SK-N-SH (cell line): ENCODE data around the gene TLR2. TPM values are rescaled to one million over a fixed set of nuclear protein-coding genes. Genes with fewer than 3 reads are reported as not detected.

Experiments used
- FOSL2 ChIP-seq: IDR thresholded peaks from 2 replicates; pipeline ENCODE4 v1.4.0; 2012; ENCODE audit warnings: low read depth, mild to moderate bottlenecking, moderate library complexity, borderline replicate concordance
- PBX3 ChIP-seq: IDR thresholded peaks from 2 replicates; pipeline ENCODE4; 2012
- RXRA ChIP-seq: IDR thresholded peaks from 2 replicates; pipeline ENCODE4 v1.4.0; 2012; ENCODE audit warnings: low read depth, mild to moderate bottlenecking, borderline replicate concordance
- USF1 ChIP-seq: IDR thresholded peaks from 2 replicates; pipeline ENCODE4 v1.4.0; 2012; ENCODE audit warnings: low read depth, borderline replicate concordance
- ZBTB33 ChIP-seq: IDR thresholded peaks from 2 replicates; pipeline ENCODE4 v1.4.0; 2012; ENCODE audit warnings: low read depth, borderline replicate concordance
- polyA plus RNA-seq, 3 experiments: library from polyadenylated mRNA; depleted of rRNA; stranded (reverse); fragments of >200 nt; gene quantifications; 2 replicates each; pipeline ENCODE4 v1.2.3, GENCODE V29; 2012

TLR2 gene
- polyA plus RNA-seq, 1 of the 3 experiments (the other 2 are of a cell fraction), result 0.18 TPM

- TF ChIP-seq ZBTB33, result no peak
- TF ChIP-seq PBX3, result no peak
- no peak for TF ChIP-seq USF1
- TF ChIP-seq RXRA, result no peak
- TF ChIP-seq FOSL2, result no peak
Measured at GRCh38 chr4:153755186-153755585, 71.1 kb downstream of the TLR2 start (continued).

Other genes starting within 250 kb of the TLR2 start
- 6.2 and 6.8 TPM in 2 replicates for gene TMEM131L, start 217.9 kb upstream of the TLR2 start, polyA plus RNA-seq (2012; rRNA removed)
- 0.06 and 0.10 TPM in 2 replicates for gene RNF175, start 75.7 kb downstream of the TLR2 start, polyA plus RNA-seq (2012; rRNA removed)
- not detected in 2 replicates for gene SFRP2, start 104.8 kb downstream of the TLR2 start, polyA plus RNA-seq (2012; rRNA removed)